ENCODE results near the gene TRAF3. TPM values are rescaled to one million over a fixed set of nuclear protein-coding genes. Genes with fewer than 3 reads are reported as not detected.

Gene TRAF3
- total RNA-seq, 1 donor from 2014 or later = 25.9 TPM

- H4K20me1 ChIP-seq (ENCODE audit: insufficient read depth, low read length) = peaks cover 11% of the 10 kb centered on the region
- H3K4me1 ChIP-seq (ENCODE audit: insufficient read depth, low read length) = no peaks in the 10 kb centered on the region
- no peaks in the 10 kb centered on the region for H3K4me1 Mint-ChIP-seq (ENCODE audit: low read depth, unreplicated experiment)
- no peak overlapping the region for H3K9ac ChIP-seq (ENCODE audit: low read length)
- H3K9me3 Mint-ChIP-seq (ENCODE audit: unreplicated experiment) = no peaks in the 10 kb centered on the region
- no peaks in the 10 kb centered on the region for H3K27me3 ChIP-seq (ENCODE audit: insufficient read depth, low read length)
- no peaks in the 10 kb centered on the region for H3K79me2 ChIP-seq (ENCODE audit: insufficient read depth, low read length)
- H3K27ac Mint-ChIP-seq (ENCODE audit: unreplicated experiment) = no peak overlapping the region
- no peak overlapping the region for H3K4me2 ChIP-seq (ENCODE audit: low read length)
- no peak for TF ChIP-seq EZH2 (IDR thresholded peaks at IDR 0.05; ENCODE audit: insufficient read depth, low read length)
- no peak for TF ChIP-seq CTCF (IDR thresholded peaks at IDR 0.05; ENCODE audit: insufficient read depth, low read depth, low read length)
- H3K36me3 Mint-ChIP-seq (ENCODE audit: low read depth, unreplicated experiment) = peaks cover 20% of the 10 kb centered on the region
- no peak overlapping the region for H3K27ac ChIP-seq (ENCODE audit: low read depth, low read length)
- no peaks in the 10 kb centered on the region for H3K27me3 Mint-ChIP-seq (ENCODE audit: low read depth, unreplicated experiment)
- DNase-seq (ENCODE audit: low read depth) = no peak
- no peak for FAIRE-seq
- H3K36me3 ChIP-seq (ENCODE audit: insufficient read depth, low read length) = peaks cover 21% of the 10 kb centered on the region
- H3K9me3 ChIP-seq (ENCODE audit: insufficient read depth, low read depth, low read length) = no peaks in the 10 kb centered on the region
- no peak overlapping the region for H3K4me3 ChIP-seq (ENCODE audit: insufficient read depth, low read depth, low read length)
- H2AFZ ChIP-seq (ENCODE audit: low read depth, low read length) = no peak overlapping the region
- H3K4me3 Mint-ChIP-seq (ENCODE audit: unreplicated experiment) = no peak overlapping the region
Observed at GRCh38 chr14:102898776-102899515, 121.7 kb downstream of the TRAF3 start.

- Histone ChIP-seq H3K27ac (ENCODE audit: low read depth, low read length) (no peak overlapping the region), H2AFZ (ENCODE audit: low read depth, low read length) (no peak overlapping the region), H3K36me3 (ENCODE audit: insufficient read depth, low read length) (peaks cover 21% of the 10 kb centered on the region), H3K4me2 (ENCODE audit: low read length) (no peak overlapping the region), H3K27me3 (ENCODE audit: insufficient read depth, low read length) (no peaks in the 10 kb centered on the region), H3K4me1 (ENCODE audit: insufficient read depth, low read length) (no peaks in the 10 kb centered on the region), H3K4me3 (ENCODE audit: insufficient read depth, low read depth, low read length) (no peak overlapping the region), H3K79me2 (ENCODE audit: insufficient read depth, low read length) (no peaks in the 10 kb centered on the region), H3K9ac (ENCODE audit: low read length) (no peak overlapping the region), H4K20me1 (ENCODE audit: insufficient read depth, low read length) (peaks cover 11% of the 10 kb centered on the region), H3K9me3 (ENCODE audit: insufficient read depth, low read depth, low read length) (no peaks in the 10 kb centered on the region)
- Mint-ChIP-seq H3K4me3 (ENCODE audit: unreplicated experiment) (no peak overlapping the region), H3K9me3 (ENCODE audit: unreplicated experiment) (no peaks in the 10 kb centered on the region), H3K4me1 (ENCODE audit: low read depth, unreplicated experiment) (no peaks in the 10 kb centered on the region), H3K27ac (ENCODE audit: unreplicated experiment) (no peak overlapping the region), H3K36me3 (ENCODE audit: low read depth, unreplicated experiment) (peaks cover 20% of the 10 kb centered on the region), H3K27me3 (ENCODE audit: low read depth, unreplicated experiment) (no peaks in the 10 kb centered on the region)
- no peak for FAIRE-seq
- no peak for TF ChIP-seq CTCF (IDR thresholded peaks at IDR 0.05; ENCODE audit: insufficient read depth, low read depth, low read length)
- DNase-seq (ENCODE audit: low read depth) = no peak
Observed at GRCh38 chr14:102899516-102899900, 122.3 kb downstream of the TRAF3 start.

Data from astrocyte (in vitro differentiated cells and primary cell).